Esophagus (tissue), 2 donors: ENCODE measurements around the gene STK35. TPM values are rescaled to one million over a fixed set of nuclear protein-coding genes. Genes with fewer than 3 reads are reported as not detected.

ENCODE experiments used
- H3K27ac ChIP-seq, 2 donors: one replicate each; pipeline ENCODE4 v1.5.1; 2013; ENCODE audit warnings: low read depth in 2 of 2, mild to moderate bottlenecking in 2 of 2, inconsistent platforms in 1 of 2, low read length in 1 of 2, moderate library complexity in 1 of 2
- H3K27me3 ChIP-seq, 2 donors: one replicate each; pipeline ENCODE4 v1.6.1; 2013; ENCODE audit warnings: low read length in 2 of 2, control low read depth in 1 of 2, mild to moderate bottlenecking in 1 of 2; ENCODE audit not compliant: insufficient read depth in 2 of 2, control insufficient read depth in 1 of 2
- H3K36me3 ChIP-seq, 2 donors: one replicate each; pipeline ENCODE4 v1.6.1; 2013; ENCODE audit warnings: low read length in 1 of 2; ENCODE audit not compliant: control insufficient read depth in 2 of 2, insufficient read depth in 2 of 2
- H3K4me1 ChIP-seq, 2 donors: one replicate each; pipeline ENCODE4 v1.6.1; 2013; ENCODE audit warnings: low read length in 1 of 2; ENCODE audit not compliant: control insufficient read depth in 2 of 2, insufficient read depth in 2 of 2
- H3K4me3 ChIP-seq, 2 donors: one replicate each; pipeline ENCODE4 v1.5.1; 2013; ENCODE audit warnings: low read length in 2 of 2, mild to moderate bottlenecking in 2 of 2, low read depth in 1 of 2, moderate library complexity in 1 of 2
- H3K9me3 ChIP-seq, 2 donors: one replicate each; pipeline ENCODE4 v1.6.1; 2013; ENCODE audit warnings: mild to moderate bottlenecking in 2 of 2, low read depth in 1 of 2, low read length in 1 of 2, moderate library complexity in 1 of 2; ENCODE audit not compliant: control insufficient read depth in 2 of 2, insufficient read depth in 1 of 2
- WGBS, 2 donors: extraction: QIAGEN DNeasy Blood & Tissue Kit; methylation state at CpG; one replicate each; pipeline ENCODE4 v1.1.7; 2013; 5-methylcytosine and 5-hydroxymethylcytosine counted together
- polyA plus RNA-seq, 2 donors: library from polyadenylated mRNA; stranded (reverse); fragments of 200-250 nt; gene quantifications; one replicate each; pipeline ENCODE4 v1.2.3, GENCODE V29; 2013
- donor health status: healthy with polysubstance abuse.
- donor health status: Bipolar disorder and iron deficiency.

The STK35 gene
- polyA plus RNA-seq, 2 donors, result 6.9 to 8.0 TPM

GRCh38 chr20:2116170-2116940 is 14.7 kb downstream of the STK35 start:
- 80 to 82% methylated on average over 9 of the region's 9 CpGs for whole genome bisulfite sequencing, 2 donors
- Histone ChIP-seq H3K36me3 (peaks cover 0 to 12% of the 10 kb centered on the region in 2 donors), H3K4me3 (no peak overlapping the region), H3K4me1 (peaks cover 9 to 25% of the 10 kb centered on the region in 2 donors), H3K27me3 (no peaks in the 10 kb centered on the region), H3K9me3 (no peaks in the 10 kb centered on the region), H3K27ac (no peak overlapping the region)

DNA sequence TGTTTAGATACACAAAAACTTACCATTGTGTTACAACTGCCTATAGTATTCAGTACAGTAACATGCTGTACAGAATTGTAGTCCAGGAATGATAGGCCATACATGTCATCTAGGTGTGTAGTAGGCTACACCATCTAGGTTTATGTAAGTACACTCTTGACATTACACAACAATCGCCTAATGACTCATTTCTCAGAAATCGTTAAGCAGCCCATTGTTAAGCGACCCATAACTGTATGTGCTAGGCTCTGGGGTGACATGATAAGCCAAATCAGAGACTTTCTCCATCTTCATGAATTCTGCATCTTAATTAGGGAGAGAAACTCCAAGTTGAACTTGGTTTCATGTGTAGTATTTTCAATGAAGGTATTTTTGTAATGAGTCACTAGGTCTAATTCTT is 17.2 kb downstream of the STK35 start:
- H3K4me1 ChIP-seq, result peaks cover 11 to 21% of the 10 kb centered on the region in 2 donors

GRCh38 chr20:2122936-2123335 is 21.3 kb downstream of the STK35 start:
- 60 to 63% methylated on average over 6 of the region's 6 CpGs for WGBS, 2 donors
- no peaks in the 10 kb centered on the region for H3K9me3 ChIP-seq
- H3K4me3 ChIP-seq, result no peak overlapping the region
- H3K27me3 ChIP-seq, result no peaks in the 10 kb centered on the region
- no peaks in the 10 kb centered on the region for H3K36me3 ChIP-seq
- H3K4me1 ChIP-seq, result peaks cover 5 to 9% of the 10 kb centered on the region in 2 donors
- H3K27ac ChIP-seq, result no peak overlapping the region

More for the DNA sequence above, 17.2 kb downstream of the STK35 start:
- H3K9me3 ChIP-seq, result no peaks in the 10 kb centered on the region
- WGBS, 2 donors, result 53 to 63% methylated on average over 3 of the region's 3 CpGs
- no peaks in the 10 kb centered on the region for H3K27me3 ChIP-seq
- H3K27ac ChIP-seq, result no peak overlapping the region
- H3K4me3 ChIP-seq, result no peak overlapping the region
- peaks cover 0 to 12% of the 10 kb centered on the region in 2 donors for H3K36me3 ChIP-seq

DNA sequence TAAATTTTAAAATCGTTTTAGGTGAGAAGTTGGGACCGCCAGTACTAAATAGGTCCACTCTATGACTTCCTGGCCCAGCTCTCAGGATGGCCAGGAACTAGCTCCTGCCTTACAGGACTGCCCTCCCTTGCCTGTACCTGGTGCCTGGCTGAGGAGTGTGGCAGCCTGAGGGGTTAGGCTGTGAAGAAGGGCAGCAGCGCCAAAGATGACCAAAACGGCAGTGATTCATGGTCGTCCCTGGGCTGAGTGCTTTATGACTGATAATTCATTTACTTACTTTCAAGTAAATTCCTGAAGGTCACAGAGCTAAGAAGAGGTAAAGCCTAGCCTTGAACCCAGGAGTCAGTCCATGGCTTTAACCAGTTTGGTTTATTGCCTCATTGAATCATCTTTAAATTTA is 22.1 kb downstream of the STK35 start:
- H3K36me3 ChIP-seq, result no peaks in the 10 kb centered on the region
- H3K27ac ChIP-seq, result no peak overlapping the region
- 82 to 85% methylated on average over 5 of the region's 5 CpGs for WGBS, 2 donors

DNA sequence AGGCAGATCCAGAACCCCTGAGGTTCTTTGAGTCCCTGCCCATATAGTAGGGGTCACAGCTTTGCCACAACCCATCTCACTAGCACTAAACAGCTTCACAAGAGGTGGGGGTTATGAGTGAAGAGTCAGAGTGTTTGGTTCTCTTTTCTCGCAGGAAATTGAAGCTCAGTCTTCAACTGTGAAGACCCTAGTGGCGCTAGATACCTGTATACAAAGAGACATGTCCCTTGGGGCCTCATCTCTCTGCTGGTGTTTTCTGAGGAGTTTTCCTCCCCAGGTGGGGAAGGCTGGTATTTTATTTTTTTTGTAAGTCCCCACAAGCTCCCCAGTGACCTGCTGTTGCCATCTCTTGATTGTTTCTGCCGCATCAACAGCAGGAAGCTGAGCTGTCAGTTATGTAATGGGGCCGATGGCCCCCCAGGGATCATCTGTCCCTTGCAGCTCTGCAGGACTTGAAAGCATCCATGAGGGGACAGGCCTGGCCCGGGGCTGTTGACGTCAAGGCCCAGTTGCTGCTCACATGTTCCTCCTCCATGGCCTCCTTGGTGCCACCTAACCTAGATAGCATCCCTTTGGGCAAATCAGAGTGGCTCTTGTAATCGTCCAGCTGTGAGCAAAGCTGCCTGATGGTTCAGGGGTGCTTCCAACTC is 23.1 kb downstream of the STK35 start:
- H3K27ac ChIP-seq, result peak overlapping the region in 1 of 2 donors; percentile 15
- H3K4me1 ChIP-seq, result peaks cover 3 to 11% of the 10 kb centered on the region in 2 donors
- no peak overlapping the region for H3K4me3 ChIP-seq
- no peaks in the 10 kb centered on the region for H3K36me3 ChIP-seq
- H3K27me3 ChIP-seq, result no peaks in the 10 kb centered on the region
- no peaks in the 10 kb centered on the region for H3K9me3 ChIP-seq
- WGBS, 2 donors, result 78 to 86% methylated on average over 7 of the region's 7 CpGs

More for the DNA sequence above, 22.1 kb downstream of the STK35 start:
- Histone ChIP-seq H3K4me3 (no peak overlapping the region), H3K27me3 (no peaks in the 10 kb centered on the region), H3K4me1 (peaks cover 5 to 12% of the 10 kb centered on the region in 2 donors), H3K9me3 (no peaks in the 10 kb centered on the region)

DNA sequence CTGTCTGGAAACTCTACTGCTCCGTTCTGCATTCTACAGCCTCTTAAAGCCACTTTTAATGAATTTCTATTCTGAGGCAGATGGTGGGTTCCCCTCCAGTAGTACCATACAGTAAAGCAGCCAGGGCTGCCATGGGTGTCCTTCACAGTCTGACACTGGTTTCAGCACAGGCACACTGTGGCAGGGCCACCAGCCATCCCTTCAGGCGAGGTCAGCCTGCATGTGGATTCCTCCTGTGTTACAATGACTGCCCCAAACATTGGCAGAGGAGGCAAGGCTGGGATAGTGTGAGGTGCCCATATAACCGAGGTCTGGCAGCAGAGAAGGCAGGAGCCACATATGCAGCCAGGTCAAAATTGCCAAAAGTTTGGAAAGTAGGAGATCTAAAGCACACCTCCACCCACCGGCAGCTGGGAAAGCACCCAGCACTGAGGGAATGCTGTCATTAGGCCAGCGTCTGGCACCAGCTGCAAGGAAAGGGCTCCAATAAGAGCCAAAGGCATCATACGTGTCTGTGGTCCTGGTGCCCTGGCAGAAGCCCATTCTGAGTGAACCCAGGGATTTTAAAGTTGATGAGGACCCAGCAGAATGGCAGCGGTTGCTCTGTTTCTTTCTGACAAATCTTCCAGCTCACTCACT is 24.0 kb downstream of the STK35 start:
- 54 to 63% methylated on average over 7 of the region's 7 CpGs for WGBS, 2 donors
- H3K4me3 ChIP-seq, result no peak overlapping the region
- H3K4me1 ChIP-seq, result peaks cover 5 to 10% of the 10 kb centered on the region in 2 donors
- H3K36me3 ChIP-seq, result no peaks in the 10 kb centered on the region
- no peak overlapping the region for H3K27ac ChIP-seq
- H3K9me3 ChIP-seq, result no peaks in the 10 kb centered on the region
- H3K27me3 ChIP-seq, result no peaks in the 10 kb centered on the region

GRCh38 chr20:2127238-2127637 is 25.6 kb downstream of the STK35 start:
- no peaks in the 10 kb centered on the region for H3K36me3 ChIP-seq
- H3K27ac ChIP-seq, result no peak overlapping the region
- peaks cover 5 to 14% of the 10 kb centered on the region in 2 donors for H3K4me1 ChIP-seq
- H3K9me3 ChIP-seq, result no peaks in the 10 kb centered on the region
- no peaks in the 10 kb centered on the region for H3K27me3 ChIP-seq
- 37 to 60% methylated on average over 1 of the region's 1 CpG for WGBS, 2 donors
- no peak overlapping the region for H3K4me3 ChIP-seq

DNA sequence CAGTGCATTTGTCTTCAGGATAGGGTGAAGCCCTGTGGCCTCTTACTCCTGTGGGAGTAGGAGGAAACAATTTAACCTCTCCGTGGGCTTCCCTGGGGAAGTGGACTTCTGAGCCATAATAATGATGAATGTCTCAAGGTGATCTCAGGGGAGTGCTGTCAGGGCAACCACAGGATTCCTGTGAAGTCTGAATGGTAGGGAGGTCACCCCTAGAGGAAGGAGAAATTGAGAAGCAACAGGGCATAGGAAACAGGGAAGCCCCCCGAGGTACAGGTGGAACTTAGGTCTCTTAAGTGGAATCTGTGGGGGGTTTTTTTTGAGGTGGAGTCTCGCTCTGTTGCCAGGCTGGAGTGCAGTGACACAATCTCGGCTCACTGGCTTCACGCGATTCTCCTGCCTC is 26.9 kb downstream of the STK35 start:
- H3K27ac ChIP-seq, result no peak overlapping the region
- no peaks in the 10 kb centered on the region for H3K27me3 ChIP-seq
- no peaks in the 10 kb centered on the region for H3K9me3 ChIP-seq
- H3K4me3 ChIP-seq, result no peak overlapping the region
- peaks cover 6 to 21% of the 10 kb centered on the region in 2 donors for H3K4me1 ChIP-seq
- no peaks in the 10 kb centered on the region for H3K36me3 ChIP-seq
- WGBS, 2 donors, result 85 to 88% methylated on average over 6 of the region's 6 CpGs

DNA sequence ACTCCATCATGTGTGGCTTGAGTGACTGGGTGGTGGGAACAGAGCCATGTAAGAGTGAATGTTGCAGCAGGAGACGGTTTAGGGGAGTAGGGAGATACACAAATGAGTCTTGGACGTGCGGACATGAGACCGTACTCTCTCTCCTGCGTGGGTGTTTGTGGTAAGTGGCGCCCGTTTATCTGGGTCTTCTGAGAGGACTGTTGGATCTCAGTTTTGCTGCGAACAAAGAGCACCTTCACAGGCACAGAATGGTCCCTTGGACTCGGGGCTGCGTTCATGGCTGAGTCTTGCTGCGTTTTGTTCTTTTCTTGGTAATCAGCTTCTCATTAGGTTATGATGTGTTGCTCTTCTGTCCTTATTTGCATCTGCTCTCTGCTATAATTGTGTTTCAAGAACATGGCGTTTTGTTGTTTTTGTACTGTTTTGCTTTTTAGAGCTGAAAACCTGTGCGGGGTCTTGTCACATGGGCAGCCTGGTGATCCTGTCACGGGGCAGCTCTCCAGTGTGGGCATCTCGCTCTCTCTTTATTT is 28.5 kb downstream of the STK35 start:
- H3K4me3 ChIP-seq, result no peak overlapping the region
- no peaks in the 10 kb centered on the region for H3K36me3 ChIP-seq
- WGBS, 2 donors, result 88 to 91% methylated on average over 15 of the region's 15 CpGs
- H3K27ac ChIP-seq, result no peak overlapping the region
- H3K4me1 ChIP-seq, result peaks cover 6 to 21% of the 10 kb centered on the region in 2 donors
- no peaks in the 10 kb centered on the region for H3K27me3 ChIP-seq
- H3K9me3 ChIP-seq, result no peaks in the 10 kb centered on the region
